H4 (cell line): Measurements from ENCODE around the gene ZNF853. TPM values are rescaled to one million over a fixed set of nuclear protein-coding genes. Genes with fewer than 3 reads are reported as not detected.
"Not testable (repeated sequence)": the region's sequence is repeated elsewhere in the genome, so short reads cannot be mapped to it uniquely, and the experiment has no call there.

Experiments used
- DNase-seq: peaks from one replicate; pipeline ENCODE4 v3.0.0-alpha.2; 2015; ENCODE audit warnings: low spot score
- total RNA-seq: library from RNA; depleted of rRNA; stranded (reverse); fragments of >200 nt; shearing (Covaris generic); gene quantifications from 2 replicates; pipeline ENCODE4 v1.2.3, GENCODE V29; 2014; rRNA removed

Gene ZNF853
- total RNA-seq, 1 experiment from 2014 or later = 3.7 TPM

- no peak for DNase-seq
These were observed 37.1 kb downstream of the ZNF853 start for GRCh38 chr7:6652446-6653011.

- DNase-seq = no peak
These were observed 37.9 kb downstream of the ZNF853 start for GRCh38 chr7:6653071-6654003.

GRCh38 chr7:6654113-6654841 is 38.9 kb downstream of the ZNF853 start:
- no peak for DNase-seq

- no peak for DNase-seq
These were observed 39.6 kb downstream of the ZNF853 start for GRCh38 chr7:6654842-6655610.

- DNase-seq = no peak
These were observed 40.4 kb downstream of the ZNF853 start for GRCh38 chr7:6655636-6656385.

- DNase-seq = no peak
These were observed 41.0 kb downstream of the ZNF853 start for GRCh38 chr7:6656413-6656812.

GRCh38 chr7:6658618-6659345 is 43.4 kb downstream of the ZNF853 start:
- DNase-seq = no peak

GRCh38 chr7:6670851-6671250 is 55.4 kb downstream of the ZNF853 start:
- DNase-seq = not testable (repeated sequence)

Other genes with a start within 250 kb of the ZNF853 start
- 136 and 203 TPM in 2 replicates for gene RAC1, start 241.1 kb upstream of the ZNF853 start, total RNA-seq
- 16.2 and 29.2 TPM in 2 replicates for gene DAGLB, start 167.7 kb upstream of the ZNF853 start, total RNA-seq
- 458 and 494 TPM in 2 replicates for gene KDELR2, start 131.5 kb upstream of the ZNF853 start, total RNA-seq
- not detected in 2 replicates for gene GRID2IP, start 64.1 kb upstream of the ZNF853 start, total RNA-seq
- 160 and 170 TPM in 2 replicates for gene ZDHHC4, start 38.2 kb upstream of the ZNF853 start, total RNA-seq
- gene INTS15, start 25.6 kb upstream of the ZNF853 start, total RNA-seq = 38.6 and 44.2 TPM in 2 replicates
- 5.1 and 7.9 TPM in 2 replicates for gene ZNF316, start 21.7 kb downstream of the ZNF853 start, total RNA-seq
- gene ZNF12, start 91.3 kb downstream of the ZNF853 start, total RNA-seq = 17.5 and 27.3 TPM in 2 replicates
- 0.06 TPM in 1 of 2 replicates, not detected in the other for gene RSPH10B2, start 138.5 kb downstream of the ZNF853 start, total RNA-seq
- gene CCZ1B, start 210.7 kb downstream of the ZNF853 start, total RNA-seq = 59.5 and 77.7 TPM in 2 replicates